Measurements from ENCODE around the gene ACO1.

Gene ACO1

DNA sequence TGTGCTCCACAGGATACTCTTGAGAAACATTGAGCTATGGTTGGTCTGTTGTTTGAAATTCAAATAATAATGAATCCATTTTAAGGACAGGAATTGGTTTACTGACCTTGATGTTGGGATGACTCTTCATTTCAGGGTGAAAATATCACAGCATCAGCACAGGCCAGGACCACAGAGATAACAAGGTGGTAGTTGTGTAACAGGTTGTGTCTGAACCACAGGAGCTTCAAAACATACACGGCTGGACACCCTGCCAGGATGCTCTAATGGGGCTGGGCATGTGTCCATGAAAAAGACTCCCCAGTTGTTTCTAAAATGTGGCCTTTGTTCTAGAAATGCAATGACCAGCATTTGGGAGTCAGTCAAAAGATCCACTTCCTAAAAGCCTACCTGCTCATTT is 69.8 kb downstream of the ACO1 start:
- no peak overlapping the region for H3K4me3 ChIP-seq (ENCODE audit: low read length)
- H3K9ac ChIP-seq (ENCODE audit: low read depth, low read length): no peak overlapping the region
- no peaks in the 10 kb centered on the region for H3K4me1 ChIP-seq (ENCODE audit: insufficient read depth, low read length)
- H3K27me3 ChIP-seq (ENCODE audit: insufficient read depth, low read length): no peaks in the 10 kb centered on the region
- WGBS: 91% methylated on average over 1 of the region's 1 CpG
- H3K27ac ChIP-seq (ENCODE audit: low read depth, low read length): no peak overlapping the region
- H3K36me3 ChIP-seq (ENCODE audit: insufficient read depth, low read length): peaks cover 40% of the 10 kb centered on the region
- no peaks in the 10 kb centered on the region for H3K9me3 ChIP-seq (ENCODE audit: insufficient read depth, low read depth, low read length)

DNA sequence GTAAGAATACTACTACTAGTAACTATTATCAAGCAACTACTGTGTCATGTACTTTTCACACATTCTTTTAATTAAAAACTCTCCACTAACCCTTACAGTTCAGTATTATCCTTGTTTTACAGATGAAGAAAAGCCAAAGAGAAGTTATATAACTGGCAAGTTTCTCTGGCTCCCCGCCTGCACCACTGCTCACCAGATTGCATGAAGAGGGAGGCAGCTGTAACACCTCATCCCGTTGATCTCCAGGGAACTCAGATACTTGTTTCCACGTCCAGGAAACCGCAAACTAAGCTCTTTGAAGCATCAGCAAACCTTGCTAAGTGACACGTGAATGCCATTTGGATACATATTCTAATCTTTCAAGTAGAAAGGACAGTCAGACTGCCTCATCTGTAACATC is 71.3 kb downstream of the ACO1 start:
- H3K36me3 ChIP-seq (ENCODE audit: insufficient read depth, low read length): peaks cover 25% of the 10 kb centered on the region
- H3K9me3 ChIP-seq (ENCODE audit: insufficient read depth, low read depth, low read length): no peaks in the 10 kb centered on the region
- no peak overlapping the region for H3K27ac ChIP-seq (ENCODE audit: low read depth, low read length)
- H3K4me3 ChIP-seq (ENCODE audit: low read length): no peak overlapping the region
- no peaks in the 10 kb centered on the region for H3K27me3 ChIP-seq (ENCODE audit: insufficient read depth, low read length)
- H3K4me1 ChIP-seq (ENCODE audit: insufficient read depth, low read length): no peaks in the 10 kb centered on the region
- H3K9ac ChIP-seq (ENCODE audit: low read depth, low read length): no peak overlapping the region
- WGBS: 83% methylated on average over 5 of the region's 5 CpGs

DNA sequence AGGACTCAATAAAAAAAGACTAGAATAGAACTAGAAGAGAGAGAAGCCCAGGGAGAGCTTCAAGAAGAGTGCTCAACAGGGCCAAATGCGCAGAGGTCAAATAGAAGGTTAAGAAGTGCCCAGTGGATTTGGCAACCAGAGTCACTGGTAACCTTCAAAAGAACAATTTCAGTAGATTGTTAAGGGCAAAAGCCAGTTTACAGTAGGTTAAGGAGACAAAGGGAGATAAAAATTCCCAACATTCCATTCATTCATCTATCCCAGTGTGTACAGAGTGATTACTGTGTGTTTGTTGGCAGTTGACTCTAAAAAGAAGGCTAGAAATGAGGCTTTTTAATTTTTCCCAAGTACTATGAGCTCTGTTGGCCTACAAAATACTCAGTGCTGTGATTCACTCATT is 72.1 kb downstream of the ACO1 start:
- Histone ChIP-seq H3K4me1 (ENCODE audit: insufficient read depth, low read length) (no peaks in the 10 kb centered on the region), H3K36me3 (ENCODE audit: insufficient read depth, low read length) (peaks cover 20% of the 10 kb centered on the region), H3K9me3 (ENCODE audit: insufficient read depth, low read depth, low read length) (no peaks in the 10 kb centered on the region), H3K4me3 (ENCODE audit: low read length) (no peak overlapping the region), H3K9ac (ENCODE audit: low read depth, low read length) (no peak overlapping the region), H3K27ac (ENCODE audit: low read depth, low read length) (no peak overlapping the region), H3K27me3 (ENCODE audit: insufficient read depth, low read length) (no peaks in the 10 kb centered on the region)
- 94% methylated on average over 1 of the region's 1 CpG for WGBS

DNA sequence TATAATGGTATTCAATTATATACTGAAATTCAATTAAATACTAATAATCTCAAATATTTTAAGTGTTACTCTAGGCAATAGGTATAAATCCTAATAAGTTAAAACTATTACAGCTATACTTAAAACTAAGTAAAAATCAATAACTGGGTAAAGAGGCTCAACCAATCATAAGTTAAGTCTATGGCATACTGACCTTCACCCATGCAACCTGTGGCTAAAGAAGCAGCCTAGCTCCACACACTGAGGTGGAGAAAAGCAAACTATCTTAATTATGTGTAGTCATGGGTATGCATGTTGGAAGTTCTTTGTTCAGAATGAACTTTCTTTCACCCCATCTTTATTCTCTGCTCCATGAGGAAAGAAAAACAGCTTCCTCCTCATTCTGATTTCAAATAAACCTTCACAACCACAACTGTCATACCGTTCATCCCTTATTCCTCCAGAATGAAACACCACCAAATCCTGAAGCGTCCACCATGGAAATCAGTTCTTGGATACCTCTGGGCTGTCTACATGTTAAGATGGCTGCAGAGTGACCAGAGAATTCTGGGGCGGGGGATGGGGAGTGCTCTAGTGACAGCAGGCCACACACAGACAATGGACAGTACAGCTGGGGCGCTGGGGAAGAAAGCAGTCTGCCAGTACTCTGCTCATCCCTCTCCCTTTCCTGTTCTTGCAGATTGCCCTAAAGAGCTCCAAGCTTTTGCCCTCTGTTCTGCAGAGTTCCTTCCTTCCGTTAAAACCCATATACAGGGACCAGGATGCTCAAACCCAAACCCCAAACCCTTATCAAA is 79.3 kb downstream of the ACO1 start:
- WGBS: 94% methylated on average over 5 of the region's 5 CpGs
- Histone ChIP-seq H3K9ac (ENCODE audit: low read depth, low read length) (no peak overlapping the region), H3K36me3 (ENCODE audit: insufficient read depth, low read length) (no peaks in the 10 kb centered on the region), H3K27ac (ENCODE audit: low read depth, low read length) (no peak overlapping the region), H3K27me3 (ENCODE audit: insufficient read depth, low read length) (no peaks in the 10 kb centered on the region), H3K9me3 (ENCODE audit: insufficient read depth, low read depth, low read length) (no peaks in the 10 kb centered on the region), H3K4me3 (ENCODE audit: low read length) (no peak overlapping the region), H3K4me1 (ENCODE audit: insufficient read depth, low read length) (no peaks in the 10 kb centered on the region)

DNA sequence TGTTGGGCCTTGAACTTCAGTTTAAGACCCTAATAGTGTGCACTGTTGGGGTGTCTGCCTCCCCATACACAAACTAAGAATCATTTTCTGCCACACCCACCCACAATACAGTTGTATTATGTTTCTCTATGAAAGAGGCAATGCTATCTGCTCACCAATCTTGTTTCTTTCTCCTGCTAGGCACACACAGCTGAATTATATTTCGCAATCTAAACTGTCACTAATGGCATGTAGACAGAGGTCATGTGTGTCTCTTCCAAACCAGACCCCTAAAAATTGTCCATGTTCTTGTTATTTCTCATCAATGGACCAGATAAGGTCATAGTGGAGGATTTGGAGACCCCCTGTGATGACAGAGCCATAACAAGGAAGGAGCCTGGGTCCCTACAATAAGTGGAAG is 84.3 kb downstream of the ACO1 start:
- Histone ChIP-seq H3K27me3 (ENCODE audit: insufficient read depth, low read length) (no peaks in the 10 kb centered on the region), H3K4me3 (ENCODE audit: low read length) (no peak overlapping the region), H3K9ac (ENCODE audit: low read depth, low read length) (no peak overlapping the region), H3K36me3 (ENCODE audit: insufficient read depth, low read length) (peaks cover 6% of the 10 kb centered on the region; the same call in 1 of the 2 replicates), H3K27ac (ENCODE audit: low read depth, low read length) (no peak overlapping the region), H3K4me1 (ENCODE audit: insufficient read depth, low read length) (no peaks in the 10 kb centered on the region), H3K9me3 (ENCODE audit: insufficient read depth, low read depth, low read length) (no peaks in the 10 kb centered on the region)
- 83% methylated on average over 1 of the region's 1 CpG for WGBS

DNA sequence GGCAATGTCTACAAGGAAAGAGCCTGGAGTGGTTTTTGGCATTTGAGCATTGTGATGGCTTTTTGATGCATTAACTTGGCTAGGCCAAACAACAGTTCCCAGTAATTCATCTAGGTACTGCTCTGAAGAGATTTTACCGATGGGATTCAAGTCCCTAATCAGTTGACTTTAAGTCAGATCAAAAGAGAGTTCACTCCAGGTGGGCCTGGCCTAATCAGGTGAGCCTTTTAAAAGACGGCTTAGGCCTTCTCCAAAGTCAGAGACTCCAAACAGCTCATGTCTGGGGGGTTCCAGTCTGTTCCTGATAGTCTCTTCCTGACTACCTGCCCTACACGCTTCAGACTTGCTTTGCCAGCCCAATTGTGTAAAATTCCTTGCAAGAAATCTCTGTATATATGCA is 87.9 kb downstream of the ACO1 start:
- WGBS: 92% methylated on average over 3 of the region's 3 CpGs
- Histone ChIP-seq H3K9ac (ENCODE audit: low read depth, low read length) (no peak overlapping the region), H3K36me3 (ENCODE audit: insufficient read depth, low read length) (peaks cover 14% of the 10 kb centered on the region)

DNA sequence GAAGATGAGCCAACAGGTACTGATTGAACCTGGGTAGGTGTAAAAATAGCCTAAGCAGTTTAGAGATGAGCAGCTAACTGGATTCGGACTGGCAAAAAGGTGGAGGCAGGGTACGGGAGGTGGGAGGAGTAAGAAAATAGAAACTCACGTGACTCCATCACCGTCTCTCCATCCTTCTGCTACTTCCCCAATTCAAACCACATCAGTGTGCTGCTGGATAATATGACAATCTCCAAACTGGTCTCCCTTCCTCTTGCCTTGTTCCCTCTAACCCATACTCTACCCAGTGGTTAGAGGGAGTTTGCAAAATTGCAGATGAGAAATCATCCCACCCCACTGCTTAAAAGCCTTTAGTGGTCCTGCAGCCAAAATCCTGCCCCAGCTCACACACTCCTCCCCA is 98.9 kb downstream of the ACO1 start:
- H3K9me3 ChIP-seq (ENCODE audit: insufficient read depth, low read depth, low read length): no peaks in the 10 kb centered on the region
- 98% methylated on average over 3 of the region's 4 CpGs for WGBS
- H3K27me3 ChIP-seq (ENCODE audit: insufficient read depth, low read length): no peaks in the 10 kb centered on the region
- no peak overlapping the region for H3K9ac ChIP-seq (ENCODE audit: low read depth, low read length)
- no peak overlapping the region for H3K4me3 ChIP-seq (ENCODE audit: low read length)
- H3K4me1 ChIP-seq (ENCODE audit: insufficient read depth, low read length): no peaks in the 10 kb centered on the region
- H3K27ac ChIP-seq (ENCODE audit: low read depth, low read length): no peak overlapping the region
- peaks cover 20% of the 10 kb centered on the region for H3K36me3 ChIP-seq (ENCODE audit: insufficient read depth, low read length)

More for the DNA sequence above, 87.9 kb downstream of the ACO1 start:
- Histone ChIP-seq H3K4me3 (ENCODE audit: low read length) (no peak overlapping the region), H3K27ac (ENCODE audit: low read depth, low read length) (no peak overlapping the region), H3K27me3 (ENCODE audit: insufficient read depth, low read length) (no peaks in the 10 kb centered on the region), H3K9me3 (ENCODE audit: insufficient read depth, low read depth, low read length) (no peaks in the 10 kb centered on the region), H3K4me1 (ENCODE audit: insufficient read depth, low read length) (no peaks in the 10 kb centered on the region)

DNA sequence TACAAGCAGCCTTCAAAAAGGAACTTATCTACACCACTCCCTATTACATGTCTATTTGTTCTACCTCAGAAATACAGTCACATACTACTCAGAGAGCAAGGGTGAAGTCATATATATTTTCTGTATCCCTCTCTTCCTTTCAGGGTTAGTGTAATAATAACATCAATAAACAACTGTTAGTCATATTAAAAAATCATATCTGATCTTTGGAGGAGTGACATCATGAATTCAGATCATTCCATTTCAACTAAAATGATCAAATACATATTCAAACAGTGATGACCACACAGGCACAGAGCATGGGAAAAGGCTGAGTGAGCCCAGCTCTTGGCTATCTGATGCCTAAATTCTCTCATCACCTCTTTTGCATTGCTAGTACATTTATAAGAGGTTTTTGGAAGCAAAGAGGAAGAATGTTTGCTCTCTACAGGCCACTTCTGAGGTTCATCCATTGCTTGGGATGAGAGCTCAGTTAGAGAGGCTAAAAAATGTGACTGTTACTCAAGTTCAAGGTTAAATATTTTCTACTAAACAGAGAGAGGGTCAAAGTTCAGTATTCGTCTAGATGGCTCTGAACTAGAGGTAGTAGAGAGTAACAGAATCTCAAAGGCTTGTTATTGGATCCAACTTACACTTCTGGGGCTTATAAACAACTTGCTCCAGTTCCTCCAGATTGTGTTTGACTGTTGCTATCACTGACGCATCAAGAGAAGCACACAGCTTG is 102.6 kb downstream of the ACO1 start:
- no peak overlapping the region for H3K4me3 ChIP-seq (ENCODE audit: low read length)
- no peaks in the 10 kb centered on the region for H3K9me3 ChIP-seq (ENCODE audit: insufficient read depth, low read depth, low read length)
- H3K4me1 ChIP-seq (ENCODE audit: insufficient read depth, low read length): no peaks in the 10 kb centered on the region
- WGBS: 93% methylated on average over 2 of the region's 2 CpGs
- no peaks in the 10 kb centered on the region for H3K27me3 ChIP-seq (ENCODE audit: insufficient read depth, low read length)
- no peak overlapping the region for H3K9ac ChIP-seq (ENCODE audit: low read depth, low read length)
- H3K27ac ChIP-seq (ENCODE audit: low read depth, low read length): no peak overlapping the region
- peaks cover 18% of the 10 kb centered on the region for H3K36me3 ChIP-seq (ENCODE audit: insufficient read depth, low read length)

DNA sequence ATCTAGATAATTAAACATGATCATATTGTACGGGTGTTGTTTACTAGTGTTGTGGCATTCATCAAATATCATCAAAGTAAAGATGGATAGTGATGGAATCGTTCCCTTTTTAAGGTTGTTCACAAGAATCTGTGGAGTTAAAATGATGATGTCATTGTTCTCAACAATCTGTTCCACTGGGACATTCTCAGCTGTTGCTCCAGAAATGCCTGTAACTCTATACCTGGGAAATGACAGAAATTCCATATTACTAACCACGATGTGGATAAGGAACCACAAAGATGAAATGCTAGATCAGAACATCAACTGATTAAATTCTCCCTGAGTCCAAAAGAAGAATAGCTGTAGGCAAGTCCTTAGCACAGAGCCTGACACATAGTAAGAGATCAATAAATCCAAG is 103.5 kb downstream of the ACO1 start:
- Histone ChIP-seq H3K36me3 (ENCODE audit: insufficient read depth, low read length) (peaks cover 18% of the 10 kb centered on the region), H3K4me1 (ENCODE audit: insufficient read depth, low read length) (no peaks in the 10 kb centered on the region), H3K9me3 (ENCODE audit: insufficient read depth, low read depth, low read length) (no peaks in the 10 kb centered on the region), H3K4me3 (ENCODE audit: low read length) (no peak overlapping the region), H3K27me3 (ENCODE audit: insufficient read depth, low read length) (no peaks in the 10 kb centered on the region), H3K9ac (ENCODE audit: low read depth, low read length) (no peak overlapping the region), H3K27ac (ENCODE audit: low read depth, low read length) (no peak overlapping the region)
- 90% methylated on average over 2 of the region's 3 CpGs for WGBS

DNA sequence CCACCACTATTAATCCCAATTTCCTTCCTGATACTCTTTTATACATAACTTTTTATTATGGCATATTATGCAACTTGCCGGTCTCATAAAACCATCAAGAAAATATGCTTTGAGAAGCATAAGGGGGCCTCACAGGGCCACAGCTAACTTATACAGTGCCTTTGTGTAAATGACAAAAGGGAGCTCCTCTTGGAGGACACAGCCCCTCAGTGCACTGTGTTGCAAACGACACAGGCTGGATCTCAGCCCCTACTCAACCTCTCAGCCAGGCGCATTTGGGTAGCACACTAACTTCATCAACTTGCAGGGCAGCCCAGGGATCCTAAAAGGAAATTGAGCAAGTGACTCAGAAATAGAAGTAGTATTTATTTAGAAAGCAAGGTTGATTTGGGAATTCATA is 106.2 kb downstream of the ACO1 start:
- WGBS: 77% methylated on average over 3 of the region's 3 CpGs
- no peak overlapping the region for H3K27ac ChIP-seq (ENCODE audit: low read depth, low read length)

DNA sequence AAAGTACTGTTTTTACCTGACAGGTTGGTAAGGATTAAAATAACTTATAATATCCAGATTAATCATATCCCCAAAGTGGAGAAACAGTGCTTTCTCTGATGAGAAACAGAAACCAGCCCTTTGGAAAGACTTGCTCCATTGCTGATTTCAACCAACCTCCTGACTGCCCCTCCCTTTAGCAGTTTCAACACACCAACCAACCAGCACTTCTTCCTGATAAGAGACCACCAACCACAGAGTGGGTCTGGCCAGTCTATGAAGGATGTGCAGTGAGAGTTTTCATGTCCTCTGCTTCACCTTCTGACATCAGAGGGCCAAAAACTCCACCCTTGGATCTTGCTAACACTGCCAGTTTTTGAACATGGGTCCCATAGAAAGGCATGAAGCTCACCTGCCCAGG is 113.5 kb downstream of the ACO1 start:
- peaks cover 14% of the 10 kb centered on the region for H3K36me3 ChIP-seq (ENCODE audit: insufficient read depth, low read length)
- H3K9me3 ChIP-seq (ENCODE audit: insufficient read depth, low read depth, low read length): no peaks in the 10 kb centered on the region

More for the DNA sequence above, 106.2 kb downstream of the ACO1 start:
- no peak overlapping the region for H3K4me3 ChIP-seq (ENCODE audit: low read length)
- no peaks in the 10 kb centered on the region for H3K4me1 ChIP-seq (ENCODE audit: insufficient read depth, low read length)
- no peak overlapping the region for H3K9ac ChIP-seq (ENCODE audit: low read depth, low read length)
- H3K36me3 ChIP-seq (ENCODE audit: insufficient read depth, low read length): peaks cover 15% of the 10 kb centered on the region
- H3K9me3 ChIP-seq (ENCODE audit: insufficient read depth, low read depth, low read length): no peaks in the 10 kb centered on the region
- H3K27me3 ChIP-seq (ENCODE audit: insufficient read depth, low read length): no peaks in the 10 kb centered on the region

More for the DNA sequence above, 113.5 kb downstream of the ACO1 start:
- H3K4me1 ChIP-seq (ENCODE audit: insufficient read depth, low read length): no peaks in the 10 kb centered on the region
- no peak overlapping the region for H3K27ac ChIP-seq (ENCODE audit: low read depth, low read length)
- H3K27me3 ChIP-seq (ENCODE audit: insufficient read depth, low read length): no peaks in the 10 kb centered on the region
- H3K4me3 ChIP-seq (ENCODE audit: low read length): no peak overlapping the region
- H3K9ac ChIP-seq (ENCODE audit: low read depth, low read length): no peak overlapping the region
